HG03378 (cell line): ENCODE measurements around the gene CDH23.

Experiments used
- ATAC-seq: cut with Tn5 transposase; IDR thresholded peaks from one replicate; pipeline ENCODE4 v1.9.1; 2021; ENCODE audit warnings: mild to moderate bottlenecking, moderate library complexity; ENCODE audit not compliant: unreplicated experiment

The CDH23 gene

GRCh38 chr10:71462062-71462935 is 65.6 kb downstream of the CDH23 start:
- ATAC-seq, result no peak

GRCh38 chr10:71463111-71463510 is 66.4 kb downstream of the CDH23 start:
- ATAC-seq, result no peak

- ATAC-seq, result no peak
Measured at GRCh38 chr10:71465551-71466252, 69.0 kb downstream of the CDH23 start.

GRCh38 chr10:71466330-71466729 is 69.6 kb downstream of the CDH23 start:
- ATAC-seq, result no peak

GRCh38 chr10:71467161-71467560 is 70.4 kb downstream of the CDH23 start:
- ATAC-seq, result no peak

DNA sequence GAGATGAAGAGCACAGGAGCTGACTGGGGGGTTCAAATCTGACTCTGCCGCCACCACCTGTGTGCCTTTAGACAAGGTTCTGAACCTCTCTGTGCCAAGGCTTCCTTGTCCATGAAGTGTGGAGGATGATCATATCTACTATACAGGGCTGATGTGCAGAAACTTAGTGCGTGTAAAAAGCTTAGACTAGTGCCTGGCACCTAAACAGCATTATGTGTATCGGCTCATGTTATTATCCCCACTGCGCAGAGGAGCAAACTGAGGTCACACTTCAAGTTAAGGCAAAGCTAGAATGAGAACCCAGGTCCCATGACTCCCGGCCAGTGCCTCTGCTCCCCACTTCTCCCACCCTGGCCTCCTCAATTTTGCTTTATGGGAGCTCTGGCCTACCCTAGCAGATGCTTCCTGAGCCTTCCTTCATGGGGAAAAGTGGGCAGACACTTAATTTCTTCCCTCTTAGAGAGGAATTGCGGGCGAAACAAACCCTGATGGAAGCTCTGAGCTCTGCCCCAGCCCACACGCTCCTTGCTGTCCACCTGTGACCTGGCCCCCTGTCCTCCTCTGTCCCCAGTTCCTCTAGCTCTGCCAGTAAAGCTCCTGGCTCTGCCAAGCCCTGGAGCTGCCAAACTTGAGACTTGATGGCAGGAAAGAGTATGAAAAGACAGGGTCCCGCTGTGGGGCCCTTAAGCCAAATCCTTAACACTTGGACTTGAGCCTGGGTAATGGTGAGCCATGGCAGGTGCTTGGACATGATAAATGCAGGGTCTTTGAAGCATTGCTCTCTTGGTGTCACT is 71.0 kb downstream of the CDH23 start:
- no peak for ATAC-seq

- ATAC-seq, result no peak
Measured at GRCh38 chr10:71468363-71469094, 71.8 kb downstream of the CDH23 start.

GRCh38 chr10:71471006-71471405 is 74.3 kb downstream of the CDH23 start:
- ATAC-seq, result no peak

- no peak for ATAC-seq
Measured at GRCh38 chr10:71471957-71472365, 75.2 kb downstream of the CDH23 start.

GRCh38 chr10:71472466-71472865 is 75.7 kb downstream of the CDH23 start:
- ATAC-seq, result no peak

DNA sequence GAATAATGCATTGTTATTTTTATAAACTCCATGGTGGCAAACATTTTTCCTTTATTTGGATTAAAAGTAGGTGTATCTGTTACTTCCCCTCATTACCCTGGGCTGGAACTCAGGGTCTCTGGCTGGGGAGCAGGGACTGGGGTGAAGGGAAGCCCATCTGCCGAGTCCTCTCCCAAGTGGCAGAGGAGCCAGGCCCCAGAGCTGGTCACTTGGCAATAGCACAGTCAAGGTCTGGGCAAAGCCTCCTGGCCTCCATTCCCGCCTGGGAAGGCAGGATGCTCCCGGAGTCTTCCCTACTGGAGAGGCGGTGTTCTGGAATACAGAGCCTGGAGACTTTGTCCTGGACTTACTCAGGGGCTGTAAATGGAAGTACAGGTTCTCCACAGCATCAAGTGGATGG is 76.2 kb downstream of the CDH23 start:
- ATAC-seq, result no peak

GRCh38 chr10:71473671-71474599 is 77.2 kb downstream of the CDH23 start:
- no peak for ATAC-seq

GRCh38 chr10:71474702-71475242 is 78.1 kb downstream of the CDH23 start:
- ATAC-seq, result no peak

DNA sequence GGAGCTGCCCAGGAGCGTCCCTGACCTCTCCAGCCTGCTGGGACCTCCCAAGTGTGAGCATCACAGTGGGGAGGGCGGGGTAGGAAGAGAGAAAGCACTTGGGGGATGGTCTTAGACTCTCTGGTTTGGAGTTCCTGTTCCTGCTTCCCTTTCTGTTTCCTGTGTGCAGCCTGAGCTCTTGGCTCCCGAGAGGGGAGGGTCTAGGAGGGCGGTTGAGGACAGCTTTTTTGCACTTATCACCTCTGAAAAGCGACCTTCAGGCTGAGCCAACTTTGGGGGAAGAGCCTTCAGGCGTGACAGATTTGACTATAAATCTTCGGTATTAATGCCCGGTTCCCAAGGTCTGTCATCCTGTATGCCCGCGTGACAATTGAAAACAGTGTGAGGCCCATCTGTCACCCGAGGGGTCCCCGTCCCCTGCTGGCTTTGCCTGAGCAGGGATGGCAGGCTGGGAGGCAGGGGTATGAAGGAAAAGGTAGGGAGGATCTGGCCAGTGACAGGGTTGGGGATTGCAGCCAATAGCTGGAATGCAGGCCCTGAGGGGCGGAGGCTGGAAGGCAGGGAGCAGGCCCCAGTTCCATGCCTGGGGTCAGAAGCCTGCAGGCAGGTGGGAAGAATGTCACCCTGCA is 78.6 kb downstream of the CDH23 start:
- ATAC-seq, result no peak

DNA sequence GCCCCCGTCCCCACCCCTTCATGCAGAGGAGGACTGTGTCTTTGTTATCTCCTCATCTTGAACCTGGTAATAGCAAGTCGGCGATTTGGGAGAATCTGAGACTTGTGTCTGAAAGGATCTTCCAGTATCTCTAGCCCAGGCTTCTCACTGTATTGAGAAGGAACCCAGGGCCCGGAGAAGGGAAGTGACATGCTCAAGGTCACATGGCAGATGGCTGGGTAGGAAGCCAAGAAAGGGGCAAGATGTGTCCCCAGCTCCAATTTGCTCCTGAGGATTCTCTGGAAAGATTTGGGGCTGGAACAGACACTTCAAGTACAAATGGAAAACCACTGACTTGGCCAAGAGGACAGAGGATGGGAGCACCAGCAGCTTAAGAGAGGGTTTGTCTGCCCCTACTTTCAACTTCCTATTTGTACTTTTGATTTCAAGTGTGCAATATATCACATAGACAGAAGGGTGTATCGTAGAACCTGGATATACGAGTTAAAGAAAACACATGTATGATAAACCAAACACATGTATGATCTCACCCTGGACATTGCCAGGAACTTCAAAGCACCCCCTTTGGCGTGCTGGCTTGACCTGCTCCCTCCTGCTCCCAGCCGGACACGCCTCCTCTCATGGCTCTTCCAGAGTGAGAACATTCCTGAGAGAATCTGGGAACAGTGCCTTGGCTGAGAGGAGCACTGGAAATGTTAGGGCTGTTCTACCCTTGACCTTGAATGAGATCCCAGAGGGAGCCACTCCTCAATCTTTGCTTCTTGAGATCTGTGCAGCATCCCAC is 79.7 kb downstream of the CDH23 start:
- no peak for ATAC-seq

GRCh38 chr10:71478173-71478572 is 81.5 kb downstream of the CDH23 start:
- ATAC-seq, result no peak

DNA sequence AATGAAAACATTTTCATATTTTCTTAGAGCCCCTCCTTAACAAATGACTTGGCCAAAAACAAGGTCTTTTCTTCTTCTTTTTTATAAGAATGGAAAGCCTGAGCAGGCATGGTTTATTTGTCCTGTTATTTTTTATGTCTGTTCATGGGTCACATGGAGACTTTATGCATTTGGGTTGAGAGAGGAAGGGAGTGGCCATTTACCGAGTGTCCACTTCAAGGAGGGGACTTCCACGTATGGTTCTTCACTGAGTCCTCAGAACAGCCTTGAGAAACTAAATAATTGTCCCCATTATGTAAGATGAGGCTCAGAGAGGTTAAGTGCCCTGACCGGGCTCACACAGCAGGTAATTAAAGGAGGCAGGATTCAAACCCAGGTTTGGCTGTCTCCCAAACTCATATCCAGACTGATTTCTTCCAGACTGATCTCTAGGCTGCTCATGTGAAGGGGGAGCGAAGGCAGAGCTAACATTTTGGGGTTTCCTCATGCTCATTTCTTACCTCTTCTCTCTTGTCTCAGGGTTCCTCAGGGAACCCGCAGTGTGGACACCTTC is 82.2 kb downstream of the CDH23 start:
- no peak for ATAC-seq

DNA sequence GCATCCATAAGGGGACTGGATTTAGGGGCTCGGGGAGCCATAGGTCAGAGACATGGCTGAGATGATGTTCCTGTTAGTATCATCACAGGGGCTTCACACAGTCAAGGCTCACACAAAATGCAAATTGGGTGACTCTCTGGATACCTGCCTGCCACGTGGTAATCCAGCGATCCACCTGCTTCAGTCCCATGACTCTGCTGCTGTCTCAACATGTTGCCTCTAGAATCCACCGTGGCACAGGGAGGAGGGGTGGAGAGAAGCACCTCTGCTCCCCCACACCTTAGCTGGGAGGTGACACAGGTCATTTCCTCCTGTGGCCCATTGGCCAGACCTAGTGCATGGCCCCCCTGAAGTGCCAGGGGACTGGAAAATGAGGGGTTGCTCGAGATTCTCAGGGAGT is 83.1 kb downstream of the CDH23 start:
- no peak for ATAC-seq
